ENCODE data around the gene CNPY2. TPM values are rescaled to one million over a fixed set of nuclear protein-coding genes. Genes with fewer than 3 reads are reported as not detected.

The CNPY2 gene
- total RNA-seq, 1 donor from 2014 or later: 171 TPM

- H3K27ac Mint-ChIP-seq: peak overlapping the region; percentile 99
- H3K27me3 Mint-ChIP-seq (ENCODE audit: low read depth): no peaks in the 10 kb centered on the region
- H3K4me3 Mint-ChIP-seq: peak overlapping the region; percentile 98
- no peak for TF ChIP-seq CTCF (IDR thresholded peaks at IDR 0.05; ENCODE audit: unreplicated experiment)
- no peaks in the 10 kb centered on the region for H3K9me3 Mint-ChIP-seq
- peaks cover 14% of the 10 kb centered on the region for H3K4me1 Mint-ChIP-seq
- H3K36me3 Mint-ChIP-seq: peaks cover 7% of the 10 kb centered on the region
- peak in 1 of 2 experiments; percentile 43 for DNase-seq (ENCODE audit: low spot score in 2 of 2, unreplicated experiment in 2 of 2)
Measured at GRCh38 chr12:56315249-56315621, 553 bp downstream of the CNPY2 start.

- H3K9me3 Mint-ChIP-seq: no peaks in the 10 kb centered on the region
- no peak overlapping the region for H3K27ac Mint-ChIP-seq
- H3K4me1 Mint-ChIP-seq: peaks cover 11% of the 10 kb centered on the region
- H3K27me3 Mint-ChIP-seq (ENCODE audit: low read depth): no peaks in the 10 kb centered on the region
- TF ChIP-seq CTCF (IDR thresholded peaks at IDR 0.05; ENCODE audit: unreplicated experiment): no peak
- H3K36me3 Mint-ChIP-seq: peaks cover 12% of the 10 kb centered on the region
- H3K4me3 Mint-ChIP-seq: no peak overlapping the region
- DNase-seq (ENCODE audit: low spot score in 2 of 2, unreplicated experiment in 2 of 2): no peak
Measured at GRCh38 chr12:56311003-56311402, 4.8 kb downstream of the CNPY2 start.

- peaks cover 20% of the 10 kb centered on the region for H3K36me3 Mint-ChIP-seq
- no peak for TF ChIP-seq CTCF (IDR thresholded peaks at IDR 0.05; ENCODE audit: unreplicated experiment)
- no peaks in the 10 kb centered on the region for H3K9me3 Mint-ChIP-seq
- H3K4me1 Mint-ChIP-seq: no peaks in the 10 kb centered on the region
- no peak for DNase-seq (ENCODE audit: low spot score in 2 of 2, unreplicated experiment in 2 of 2)
- H3K4me3 Mint-ChIP-seq: no peak overlapping the region
- no peaks in the 10 kb centered on the region for H3K27me3 Mint-ChIP-seq (ENCODE audit: low read depth)
- no peak overlapping the region for H3K27ac Mint-ChIP-seq
Measured at GRCh38 chr12:56308714-56309113, 7.1 kb downstream of the CNPY2 start.

GRCh38 chr12:56307221-56307965, 8.4 kb downstream of the CNPY2 start:
- no peak overlapping the region for H3K4me3 Mint-ChIP-seq
- TF ChIP-seq CTCF (IDR thresholded peaks at IDR 0.05; ENCODE audit: unreplicated experiment): no peak
- H3K27ac Mint-ChIP-seq: no peak overlapping the region
- no peaks in the 10 kb centered on the region for H3K4me1 Mint-ChIP-seq
- peaks cover 20% of the 10 kb centered on the region for H3K36me3 Mint-ChIP-seq
- H3K9me3 Mint-ChIP-seq: no peaks in the 10 kb centered on the region
- DNase-seq (ENCODE audit: low spot score in 2 of 2, unreplicated experiment in 2 of 2): no peak
- H3K27me3 Mint-ChIP-seq (ENCODE audit: low read depth): no peaks in the 10 kb centered on the region

- TF ChIP-seq CTCF (IDR thresholded peaks at IDR 0.05; ENCODE audit: unreplicated experiment): no peak
- DNase-seq (ENCODE audit: low spot score in 2 of 2, unreplicated experiment in 2 of 2): no peak
- H3K4me1 Mint-ChIP-seq: peaks cover 12% of the 10 kb centered on the region
- H3K4me3 Mint-ChIP-seq: no peak overlapping the region
- H3K9me3 Mint-ChIP-seq: no peaks in the 10 kb centered on the region
- peaks cover 17% of the 10 kb centered on the region for H3K36me3 Mint-ChIP-seq
- H3K27ac Mint-ChIP-seq: no peak overlapping the region
- H3K27me3 Mint-ChIP-seq (ENCODE audit: low read depth): no peaks in the 10 kb centered on the region
Measured at GRCh38 chr12:56304872-56305590, 10.8 kb downstream of the CNPY2 start.
